Cardiac septum (tissue), 1 donor: ENCODE measurements around the gene ZNF639. TPM values are rescaled to one million over a fixed set of nuclear protein-coding genes. Genes with fewer than 3 reads are reported as not detected.

Source experiments
- DNase-seq: peaks from one replicate; pipeline ENCODE4 v3.0.0-alpha.2; 2020; ENCODE audit warnings: low spot score
- intact Hi-C: fragments of 100-400 bp; cut with DNase I; formaldehyde crosslinking; loops from one replicate; pipeline ENCODE4 v1.14.0; 2022
- total RNA-seq: library from RNA; stranded (reverse); fragmentation: NEBNext Ultra II Directional; extraction: Animal tissue kit (Norgen Biotek cat#: 25700); gene quantifications from one replicate; pipeline ENCODE4 v1.2.1, GENCODE V29; 2021
- donor health status: DM: no; HTN: no; CAD: no.

ZNF639 gene
- total RNA-seq, 1 donor from 2014 or later, result 25.5 TPM

- intact Hi-C loops, result no loop called here
- no peak for DNase-seq
Observed at GRCh38 chr3:179375091-179375999, 52.5 kb downstream of the ZNF639 start.

GRCh38 chr3:179376474-179376873 is 53.6 kb downstream of the ZNF639 start:
- intact Hi-C loops, result no loop called here
- no peak for DNase-seq

Other genes starting within 250 kb of the ZNF639 start
- 28.8 TPM for gene PIK3CA, start 174.7 kb upstream of the ZNF639 start, total RNA-seq
- 1.9 TPM for gene KCNMB3, start 71.9 kb upstream of the ZNF639 start, total RNA-seq
- 49.2 TPM for gene MFN1, start 24.7 kb downstream of the ZNF639 start, total RNA-seq
- gene GNB4, start 128.4 kb downstream of the ZNF639 start, total RNA-seq, result 14.7 TPM
- gene ACTL6A, start 239.9 kb downstream of the ZNF639 start, total RNA-seq, result 14.4 TPM